GM18870 (cell line): ENCODE data around the gene RNF26.

ENCODE experiments used
- ATAC-seq: cut with Tn5 transposase; IDR thresholded peaks from one replicate; pipeline ENCODE4 v1.9.1; 2021; ENCODE audit warnings: moderate library complexity; ENCODE audit not compliant: unreplicated experiment

The RNF26 gene

GRCh38 chr11:119334174-119334930 is at the start of gene RNF26:
RNF26 (plus strand) TSS chr11:119334527; CDS start chr11:119335123, 596 bp downstream.
- ATAC-seq = peak; percentile 85

- no peak for ATAC-seq
Observed at GRCh38 chr11:119285431-119285830, 48.9 kb upstream of the RNF26 start.

- no peak for ATAC-seq
Observed at GRCh38 chr11:119288219-119288618, 46.1 kb upstream of the RNF26 start.

DNA sequence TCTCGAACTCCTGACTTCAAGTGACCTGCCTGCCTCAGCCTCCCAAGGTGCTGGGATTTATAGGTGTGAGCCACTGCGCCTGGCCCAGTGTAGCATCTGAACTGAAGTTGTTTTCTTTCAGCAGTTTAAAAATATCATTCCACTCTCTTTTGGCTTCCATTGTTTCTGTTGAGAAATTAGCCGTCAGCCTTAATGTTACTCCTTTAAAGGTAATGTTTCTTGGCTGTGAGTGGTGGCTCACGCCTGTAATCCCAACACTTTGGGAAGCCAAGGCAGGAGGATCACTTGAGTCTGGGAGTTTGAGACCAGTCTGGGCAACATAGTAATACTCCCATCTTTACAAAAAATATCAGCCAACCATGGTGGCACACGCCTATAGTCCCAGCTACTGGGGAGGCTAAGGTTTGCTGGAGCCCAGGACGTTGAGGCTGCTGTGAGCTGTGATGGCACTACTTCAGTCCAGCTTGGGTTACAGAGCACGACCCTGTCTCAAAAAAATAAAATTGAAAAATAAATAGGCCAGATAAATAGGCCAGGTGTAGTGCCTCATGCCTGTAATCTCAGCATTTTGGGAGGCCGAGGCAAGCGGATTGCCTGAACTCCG is 43.3 kb upstream of the RNF26 start:
- no peak for ATAC-seq

DNA sequence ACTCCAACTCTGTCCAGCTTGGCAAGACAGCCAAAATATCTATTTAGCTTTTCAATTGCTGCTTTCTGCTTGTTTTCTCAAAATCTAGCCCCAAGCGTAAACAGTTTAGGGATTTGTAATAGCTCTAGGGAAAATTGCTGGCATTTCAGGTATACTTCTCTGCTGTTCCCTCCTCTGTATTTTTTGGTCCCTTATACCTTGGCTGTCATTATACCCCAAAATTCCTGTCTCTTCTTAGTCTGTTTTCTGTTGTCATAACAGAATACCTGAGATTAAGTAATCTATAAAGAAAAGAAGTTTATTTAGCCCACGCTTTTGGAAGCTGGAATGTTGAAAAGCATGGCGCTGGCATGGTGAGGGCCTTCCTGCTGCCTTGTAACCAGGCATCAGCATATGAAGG is 40.9 kb upstream of the RNF26 start:
- ATAC-seq = no peak

- no peak for ATAC-seq
Observed at GRCh38 chr11:119295178-119295577, 39.1 kb upstream of the RNF26 start.

GRCh38 chr11:119297938-119298337 is 36.4 kb upstream of the RNF26 start:
- ATAC-seq = no peak

- no peak for ATAC-seq
Observed at GRCh38 chr11:119298726-119299125, 35.6 kb upstream of the RNF26 start.

GRCh38 chr11:119299416-119299815 is 34.9 kb upstream of the RNF26 start:
- no peak for ATAC-seq

- ATAC-seq = no peak
Observed at GRCh38 chr11:119300198-119300964, 33.9 kb upstream of the RNF26 start.

- ATAC-seq = no peak
Observed at GRCh38 chr11:119303227-119303718, 31.1 kb upstream of the RNF26 start.

DNA sequence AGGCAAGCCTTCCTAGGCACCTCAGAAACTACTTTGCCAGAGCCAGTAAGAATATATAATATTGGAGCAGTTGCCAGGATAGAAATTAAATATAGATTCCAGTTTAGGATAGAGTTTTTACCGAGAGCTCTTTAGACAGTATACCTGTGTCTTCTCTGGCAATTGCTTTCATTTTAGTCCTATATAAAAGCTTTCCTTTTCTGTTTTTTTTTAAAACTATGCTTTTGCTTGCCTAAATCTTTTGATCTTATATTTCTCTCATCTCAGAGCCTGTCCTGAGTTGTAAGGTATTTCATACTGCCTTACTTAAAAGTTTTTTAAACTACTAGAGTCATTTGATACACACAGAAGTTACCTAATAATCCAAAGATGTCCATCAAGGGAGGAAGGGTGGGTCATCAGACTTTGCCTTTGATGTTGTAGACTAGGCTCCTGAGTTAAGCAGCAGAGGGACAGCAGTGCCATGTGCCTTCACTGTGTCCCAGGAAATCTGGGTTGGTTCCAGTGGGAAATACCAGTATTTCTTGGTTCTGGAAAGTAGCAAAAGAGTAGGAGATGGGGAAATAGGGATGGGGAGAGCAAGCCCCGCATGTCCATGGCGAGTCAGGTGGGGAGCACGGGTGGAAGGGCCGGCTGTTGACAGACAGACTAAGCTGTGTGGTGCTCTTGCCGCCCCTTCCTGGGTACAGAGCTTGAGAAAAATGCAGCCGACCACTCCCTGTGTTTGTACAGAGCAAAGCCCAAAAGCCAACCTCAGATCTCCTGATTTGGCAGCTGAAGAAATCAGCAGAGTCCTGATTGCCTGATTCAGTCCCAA is 28.6 kb upstream of the RNF26 start:
- no peak for ATAC-seq

DNA sequence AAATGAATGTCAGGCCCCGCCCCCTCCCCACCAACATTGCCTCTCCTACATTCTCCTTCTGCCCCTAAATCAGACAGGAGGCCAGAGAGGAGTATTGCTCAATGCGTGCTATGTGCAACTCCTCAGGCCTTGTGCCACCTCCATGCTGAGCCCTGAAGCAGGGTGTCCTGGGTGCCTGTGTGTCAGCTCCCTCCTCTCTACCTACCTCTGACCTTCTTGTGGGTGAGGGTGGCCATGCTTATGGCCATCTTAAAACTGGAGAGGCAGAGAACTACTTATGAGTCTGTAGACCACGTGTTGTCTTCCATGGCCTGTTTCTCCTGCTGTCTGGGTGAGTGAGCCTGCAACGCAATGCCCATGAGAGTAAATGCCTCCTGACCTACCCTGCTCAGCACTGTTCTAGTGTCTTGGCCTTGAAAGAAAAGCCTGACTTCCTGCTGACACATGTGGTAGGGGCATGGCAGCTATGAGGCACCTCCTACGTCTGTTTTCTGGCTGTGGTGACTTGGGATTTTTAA is 27.9 kb upstream of the RNF26 start:
- ATAC-seq = no peak

DNA sequence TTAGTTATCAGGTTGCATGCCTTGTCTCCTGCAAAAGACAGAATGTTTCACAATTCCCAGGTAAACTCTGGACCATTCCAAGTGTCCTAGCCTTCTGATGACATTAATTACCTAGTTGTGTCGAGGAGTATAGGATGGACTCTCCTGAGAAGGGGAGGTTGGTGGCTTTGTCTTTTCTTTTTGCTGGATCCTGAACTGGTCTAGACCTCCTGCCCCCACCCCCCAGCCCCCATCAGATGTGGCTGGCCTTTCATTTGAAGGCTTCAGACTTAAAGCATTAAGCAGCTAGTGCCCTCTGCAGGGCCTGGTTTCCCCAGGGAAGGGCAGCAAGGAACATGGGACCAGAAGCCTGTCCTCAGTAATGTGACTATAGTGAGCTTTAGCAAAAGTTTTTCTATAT is 27.1 kb upstream of the RNF26 start:
- no peak for ATAC-seq

DNA sequence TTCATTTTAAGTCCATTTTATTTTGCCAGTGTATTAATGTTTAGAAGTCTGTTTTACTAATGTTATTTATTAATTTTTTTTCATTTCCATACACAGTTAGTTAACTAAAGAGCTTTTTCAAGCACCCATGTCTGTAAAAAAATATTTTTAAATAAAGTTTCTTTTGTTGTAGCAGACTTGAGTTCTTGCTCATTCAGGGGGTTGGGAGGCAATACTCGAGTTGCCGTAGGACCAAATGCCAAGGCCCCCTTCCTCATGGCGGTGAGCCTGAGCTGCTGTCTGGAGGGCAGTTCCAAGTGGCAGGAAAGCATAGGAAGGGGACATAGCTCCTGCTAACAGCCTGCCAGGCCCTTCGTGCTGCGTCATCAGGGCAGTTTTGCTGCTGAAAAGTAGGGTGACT is 26.4 kb upstream of the RNF26 start:
- ATAC-seq = no peak

DNA sequence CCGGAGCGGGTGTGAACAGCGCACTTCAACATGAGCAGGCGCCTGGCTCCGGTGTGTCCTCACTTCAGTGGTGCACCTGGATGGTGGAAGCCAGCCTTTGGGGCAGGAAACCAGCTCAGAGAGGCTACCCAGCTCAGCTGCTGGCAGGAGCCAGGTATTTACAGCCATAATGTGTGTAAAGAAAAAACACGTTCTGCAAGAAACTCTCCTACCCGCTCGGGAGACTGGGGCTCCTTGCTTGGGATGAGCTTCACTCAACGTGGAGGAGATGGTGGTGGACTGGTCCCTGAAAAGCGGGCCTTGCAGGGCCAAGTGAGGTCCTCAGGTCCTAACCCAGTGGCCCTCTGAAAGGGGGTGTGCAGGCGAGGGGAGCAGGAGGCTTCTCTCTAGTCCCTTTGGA is 24.9 kb upstream of the RNF26 start:
- no peak for ATAC-seq

GRCh38 chr11:119309953-119310681 is 24.2 kb upstream of the RNF26 start:
- ATAC-seq = no peak

GRCh38 chr11:119310682-119311052 is 23.7 kb upstream of the RNF26 start:
- ATAC-seq = no peak

DNA sequence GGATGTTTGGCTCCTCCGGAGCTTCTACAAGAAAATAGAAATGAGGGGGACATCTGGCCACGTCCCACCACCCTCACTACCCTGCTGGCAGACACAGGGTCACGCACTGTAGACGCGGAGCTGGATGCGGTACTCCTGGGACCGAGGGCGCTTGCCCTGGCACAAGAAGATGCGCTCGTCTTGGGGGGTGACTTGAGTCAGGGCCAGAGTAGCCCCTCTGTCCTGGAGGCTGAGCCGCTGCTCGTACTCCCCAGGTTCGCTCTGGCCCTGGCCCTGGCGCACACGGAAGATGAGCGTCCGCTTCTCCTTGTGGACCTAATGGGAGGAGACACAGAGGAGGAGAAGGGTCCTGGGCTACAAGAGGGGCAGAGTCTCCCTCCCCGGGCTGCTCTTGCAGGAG is 19.6 kb upstream of the RNF26 start:
- ATAC-seq = no peak
